ENCODE measurements around the gene MLXIP.
"Not testable (repeated sequence)": the region's sequence is repeated elsewhere in the genome, so short reads cannot be mapped to it uniquely, and the experiment has no call there.

The MLXIP gene

DNA sequence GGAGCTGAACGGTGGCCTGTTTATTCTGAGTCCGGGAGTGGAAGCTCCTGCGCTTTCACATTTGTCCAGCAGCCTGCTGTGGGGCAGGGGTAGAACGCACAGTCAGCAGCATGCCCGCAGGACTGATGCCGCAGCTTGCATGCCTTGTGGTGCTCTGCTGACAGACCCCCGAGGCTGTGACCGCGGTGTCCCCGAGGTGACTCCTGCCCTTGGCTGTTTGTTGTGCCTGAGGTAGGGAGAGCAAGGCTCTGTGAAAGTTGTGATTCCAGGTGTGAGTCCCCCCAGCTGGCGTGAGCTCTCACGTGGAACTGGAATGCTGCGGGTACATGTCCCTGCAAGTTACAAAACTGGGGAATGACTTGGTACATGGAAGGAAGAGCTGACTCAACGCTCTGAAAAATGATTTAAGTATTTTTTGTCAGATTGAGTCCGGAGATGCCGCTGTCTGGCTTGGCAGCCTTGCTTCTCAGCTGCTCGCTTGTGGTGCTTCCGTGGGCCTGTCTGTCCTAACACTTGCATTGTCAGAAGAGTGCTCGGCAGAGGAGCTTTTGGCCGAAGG is 18.1 kb downstream of the MLXIP start:
- DNase-seq: no peak

DNA sequence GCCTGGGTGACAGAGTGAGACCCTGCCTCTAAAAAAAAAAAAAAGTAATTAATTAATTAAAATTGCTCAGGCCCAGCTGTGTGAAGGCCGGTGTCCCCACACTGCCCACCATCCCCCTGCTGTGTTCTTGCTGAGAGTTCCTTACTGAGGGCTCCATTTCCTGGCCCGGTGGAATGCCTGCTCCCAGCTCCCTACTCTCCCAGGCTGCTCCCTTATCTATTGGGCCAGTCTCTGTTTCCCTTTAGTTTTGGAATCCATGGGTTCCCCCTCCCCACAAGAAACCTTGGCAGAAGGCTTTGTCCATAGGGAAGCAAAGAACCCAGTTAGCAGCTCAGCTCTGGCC is 19.0 kb downstream of the MLXIP start:
- no peak for DNase-seq

DNA sequence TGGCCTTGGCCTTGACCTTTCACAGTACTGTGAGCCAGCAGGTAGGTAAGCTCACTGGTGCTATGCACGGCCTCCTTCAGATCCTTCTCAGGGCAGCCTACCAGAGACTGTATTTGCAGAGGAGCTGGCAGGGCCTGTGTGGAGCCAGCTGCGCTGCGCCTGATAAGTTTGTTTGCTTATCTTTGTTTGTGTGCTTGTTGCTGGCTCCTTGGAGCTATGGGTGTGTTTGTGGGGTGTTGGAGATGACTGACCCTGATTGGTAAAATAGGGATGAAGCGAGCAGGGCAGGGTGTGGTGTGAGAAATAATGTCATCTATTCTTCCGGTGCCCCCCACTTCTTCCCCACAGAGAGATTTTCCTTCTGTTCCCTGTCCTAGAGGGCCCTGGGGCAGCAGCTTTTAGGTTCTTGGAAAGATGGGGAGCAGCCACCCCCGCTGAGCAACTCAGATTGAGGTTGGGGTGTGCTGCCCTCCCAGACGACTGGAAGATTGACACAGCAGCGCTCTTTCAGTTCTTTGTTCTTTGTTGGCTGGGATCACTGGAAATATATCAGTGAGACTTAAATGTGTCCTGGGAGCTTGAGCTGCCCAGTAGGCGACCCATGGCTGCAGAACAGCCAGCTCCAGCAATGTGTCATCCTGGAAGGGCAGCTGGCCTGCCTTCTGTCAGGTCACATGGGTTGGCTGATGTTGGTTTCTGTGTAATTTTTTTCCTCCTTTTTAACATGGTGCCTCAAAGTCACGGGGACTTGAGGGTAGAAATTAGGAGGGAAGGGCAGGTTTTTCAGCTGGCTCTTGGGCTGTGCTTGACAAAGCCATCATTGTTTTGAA is 19.6 kb downstream of the MLXIP start:
- DNase-seq: no peak

DNA sequence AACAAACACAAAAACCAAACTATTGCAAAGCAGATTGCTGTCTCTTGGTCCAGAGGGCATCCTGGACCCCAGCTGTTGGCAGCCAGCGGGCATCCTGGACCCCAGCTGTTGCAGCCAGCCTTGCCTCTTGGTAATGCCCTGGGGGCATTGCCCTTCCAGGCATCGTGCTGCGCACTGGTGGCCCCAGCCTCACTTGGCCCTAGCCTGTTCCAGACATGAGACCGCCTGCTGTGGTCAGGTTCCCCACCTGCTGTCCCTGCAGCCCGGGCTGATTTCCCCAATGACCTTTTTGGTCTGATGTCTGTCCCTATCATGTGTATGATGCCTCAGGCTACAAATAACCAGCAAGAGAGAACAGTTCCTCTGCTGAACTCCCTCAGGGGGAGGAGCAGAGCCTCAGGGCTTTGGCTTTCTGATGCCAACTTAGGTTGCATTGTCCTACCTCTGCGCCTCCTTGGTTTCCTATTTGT is 20.8 kb downstream of the MLXIP start:
- DNase-seq: no peak

DNA sequence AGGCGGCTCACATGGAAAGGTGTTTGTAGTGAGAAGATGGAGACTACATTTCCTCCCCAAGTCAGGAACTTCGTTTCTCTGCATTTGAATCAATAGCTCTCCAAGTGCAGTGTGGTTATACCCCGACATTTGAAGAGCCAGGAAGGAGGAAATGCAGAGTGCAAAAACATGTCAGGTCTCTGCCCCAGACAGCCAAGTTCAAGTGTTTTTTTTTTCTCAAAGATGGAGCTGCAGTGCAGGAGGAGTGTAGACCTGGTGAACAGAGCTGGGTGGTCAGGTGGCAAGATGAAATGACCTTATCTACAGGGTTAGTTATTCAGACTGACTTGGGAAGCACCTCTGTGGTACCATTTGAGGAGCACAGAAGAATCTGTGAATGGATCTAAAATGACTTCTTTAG is 21.3 kb downstream of the MLXIP start:
- no peak for DNase-seq

DNA sequence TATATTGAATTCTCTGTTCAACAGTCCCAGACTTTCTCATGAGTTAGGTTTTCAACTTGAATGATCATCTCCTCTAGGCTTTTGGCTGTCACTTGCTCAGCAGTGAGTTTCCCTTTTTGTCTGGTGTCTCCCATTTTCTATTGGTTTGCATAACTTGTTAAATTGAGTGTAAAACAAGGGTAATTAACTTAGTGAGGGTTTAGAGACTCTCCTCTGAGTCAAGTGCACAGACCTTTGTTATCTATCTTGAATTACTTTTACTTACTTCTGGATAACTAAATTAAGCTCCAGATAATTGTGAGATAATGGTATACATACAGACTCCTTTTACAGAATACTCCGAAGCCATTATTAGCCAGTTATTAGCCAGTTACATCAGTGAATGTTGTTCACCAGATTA is 22.0 kb downstream of the MLXIP start:
- DNase-seq: no peak

DNA sequence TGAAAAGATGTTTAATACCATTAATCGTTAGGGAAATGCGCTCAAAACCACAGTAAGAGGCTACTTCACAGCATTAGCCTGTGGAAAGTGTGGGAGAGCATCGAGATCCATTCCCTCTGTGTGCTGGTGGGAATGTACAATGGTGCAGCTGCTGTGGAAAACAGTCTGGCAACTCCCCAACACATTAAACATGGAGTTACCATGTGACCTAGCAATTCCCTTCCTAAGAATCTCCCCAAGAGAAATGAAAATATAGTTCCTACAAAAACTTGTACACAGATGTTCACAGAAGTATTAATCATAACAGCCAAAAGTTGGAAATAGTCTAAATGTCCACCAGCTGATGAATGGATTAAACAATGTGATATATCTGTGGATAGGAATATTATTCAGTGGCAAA is 23.8 kb downstream of the MLXIP start:
- no peak for DNase-seq

DNA sequence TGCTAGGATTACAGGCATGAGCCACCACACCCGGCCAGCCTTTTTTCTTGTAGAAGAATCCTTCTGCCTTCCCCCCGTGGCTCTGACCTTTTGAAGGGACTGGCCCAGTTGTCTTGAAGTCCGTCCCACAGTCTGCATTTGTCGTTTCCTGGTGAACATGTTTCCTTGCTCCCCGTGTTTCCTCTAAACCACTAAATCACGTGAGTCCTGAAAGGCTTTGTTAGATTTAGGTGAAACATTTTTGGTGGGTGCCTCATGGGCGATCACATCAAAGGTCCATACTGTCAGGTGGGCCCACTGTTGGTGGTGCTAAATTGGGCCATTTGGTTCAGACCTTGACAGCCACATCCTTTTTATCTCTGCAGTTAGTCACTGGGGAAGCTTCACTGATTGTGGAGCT is 26.3 kb downstream of the MLXIP start:
- no peak for DNase-seq

DNA sequence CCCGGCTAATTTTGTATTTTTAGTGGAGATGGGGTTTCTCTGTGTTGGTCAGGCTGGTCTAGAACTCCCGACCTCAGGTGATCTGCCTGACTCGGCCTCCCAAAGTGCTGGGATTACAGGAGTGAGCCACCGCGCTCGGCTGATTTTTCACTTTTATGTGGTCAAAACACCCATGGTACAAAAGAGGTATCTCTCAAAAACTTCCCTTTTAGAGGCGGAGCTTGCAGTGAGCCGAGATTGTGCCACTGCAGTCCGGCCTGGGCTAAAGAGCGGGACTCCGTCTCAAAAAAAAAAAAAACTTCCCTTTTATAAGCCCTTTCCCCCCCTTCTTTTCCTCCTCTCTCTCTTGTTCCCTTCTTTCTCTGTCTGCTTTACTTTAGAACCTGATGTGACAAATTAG is 26.9 kb downstream of the MLXIP start:
- DNase-seq: not testable (repeated sequence)

DNA sequence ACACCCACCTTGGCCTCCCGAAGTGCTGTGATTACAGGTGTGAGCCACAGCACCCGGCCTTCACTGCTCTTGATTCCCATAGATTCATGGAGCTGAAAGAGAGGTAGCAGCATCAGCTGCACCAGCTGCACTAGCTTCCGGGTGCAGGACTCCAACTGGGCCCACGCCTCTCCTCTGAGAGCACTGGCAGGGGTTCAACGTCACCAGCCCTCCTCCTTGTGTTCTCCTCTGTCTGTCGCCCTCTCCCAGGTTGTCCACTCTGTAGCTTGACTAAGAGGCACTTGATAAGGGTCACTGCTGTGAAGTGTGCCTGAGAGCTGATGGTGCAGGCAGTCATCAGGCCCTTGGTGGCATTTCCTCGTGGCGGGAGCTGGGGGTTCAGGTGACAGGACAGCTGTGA is 28.3 kb downstream of the MLXIP start:
- no peak for DNase-seq

DNA sequence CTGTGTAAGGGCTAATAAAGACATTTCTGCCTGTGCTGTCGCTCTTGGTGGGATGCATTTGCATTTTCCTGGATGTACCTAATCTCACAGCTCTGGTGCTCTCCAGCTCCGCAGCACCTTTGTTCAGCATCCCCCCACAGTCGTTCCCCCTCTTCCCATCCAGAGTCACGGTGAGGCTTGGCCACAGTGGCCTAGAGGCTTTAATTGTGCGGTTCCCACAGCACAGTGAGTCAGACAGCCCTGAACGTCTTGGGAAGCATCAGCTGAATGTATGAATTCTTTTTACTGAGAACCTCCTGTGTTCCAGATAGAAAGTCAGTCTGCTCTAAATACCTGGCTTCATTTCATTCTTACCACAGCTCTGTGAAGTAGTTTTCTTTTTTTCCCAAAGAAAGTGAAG is 28.7 kb downstream of the MLXIP start:
- DNase-seq: peak; percentile 65

DNA sequence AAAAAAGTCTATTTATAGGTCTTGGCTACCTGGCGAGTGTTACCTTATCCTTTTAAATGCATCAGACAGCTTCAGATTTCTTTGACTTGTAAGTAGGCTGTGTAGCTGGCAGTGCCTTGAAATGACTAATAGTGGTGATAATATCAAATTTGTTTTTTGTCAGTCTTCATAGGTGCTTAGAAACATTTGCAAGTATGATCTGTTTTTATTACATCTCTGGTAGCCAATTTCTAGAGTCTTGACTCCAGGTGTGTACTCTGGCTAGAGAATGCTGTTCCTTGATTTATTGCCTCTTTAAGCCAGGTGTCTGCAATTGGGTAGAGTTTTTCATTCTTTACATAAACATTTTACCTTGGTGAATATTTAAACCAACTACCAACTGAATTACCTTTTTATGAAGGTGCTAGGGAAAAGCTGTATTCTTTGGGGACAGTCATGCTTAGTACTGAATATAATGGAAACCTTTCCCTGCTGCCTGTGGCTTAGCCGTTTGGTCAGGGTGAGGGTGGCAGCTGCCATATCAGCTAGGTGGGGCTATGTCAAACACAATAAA is 32.6 kb downstream of the MLXIP start:
- DNase-seq: no peak

DNA sequence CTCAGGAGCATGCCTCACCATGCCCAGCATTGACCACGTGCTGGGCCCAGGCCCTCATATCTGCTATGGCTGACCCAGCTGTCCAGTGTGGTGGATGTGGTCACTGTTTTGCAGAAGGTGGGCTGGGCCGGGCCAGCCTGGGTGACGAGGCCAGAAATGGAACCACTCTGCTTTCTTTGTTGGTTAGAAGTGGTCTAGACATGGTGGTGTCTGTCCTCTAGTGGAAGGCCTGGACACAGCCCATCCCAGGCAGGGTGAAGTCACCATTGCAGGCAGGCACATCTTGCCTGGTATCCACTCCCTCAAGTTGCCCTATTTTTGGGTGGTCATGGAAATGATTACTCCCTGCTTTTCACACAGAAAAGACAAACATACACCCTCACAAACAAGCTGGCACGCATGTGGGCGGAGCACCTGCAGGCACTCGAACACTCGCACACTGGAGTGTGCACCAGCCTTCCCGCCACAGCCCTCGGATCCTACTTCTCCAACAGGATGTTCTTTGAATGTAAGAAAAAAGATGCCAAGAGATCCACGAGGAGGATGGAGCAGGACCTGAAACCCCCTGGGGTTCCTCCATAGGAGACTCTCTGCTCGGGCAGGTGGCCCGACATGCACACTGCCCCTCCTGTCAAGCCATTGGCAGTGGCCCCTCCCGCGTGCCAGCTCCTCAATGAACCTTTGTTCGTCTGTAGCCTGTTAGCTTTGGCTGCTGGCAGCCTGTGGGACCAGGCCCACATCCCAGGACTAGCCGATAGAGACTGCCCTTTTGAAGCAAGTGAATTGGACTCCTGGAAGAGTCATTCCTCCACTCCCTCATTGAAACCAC is 38.4 kb downstream of the MLXIP start:
- no peak for DNase-seq

DNA sequence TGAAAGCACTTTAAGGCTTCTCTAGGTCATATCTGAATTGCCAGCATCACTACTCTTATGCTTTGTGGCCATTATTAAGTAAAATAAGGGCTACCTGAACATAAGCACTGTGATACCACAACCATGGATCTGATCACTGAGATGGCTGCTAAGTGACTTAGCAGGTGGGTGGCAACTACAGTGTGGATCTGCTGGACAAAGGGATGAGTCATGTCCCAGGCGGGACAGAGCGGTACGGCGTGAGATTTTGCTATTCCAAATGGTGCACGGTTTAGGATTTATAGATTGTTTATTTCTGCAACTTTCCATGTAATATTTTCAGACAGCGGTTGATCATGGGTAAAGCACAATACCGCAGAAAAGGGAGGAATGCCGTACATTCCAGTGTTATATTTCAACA is 39.4 kb downstream of the MLXIP start:
- no peak for DNase-seq

DNA sequence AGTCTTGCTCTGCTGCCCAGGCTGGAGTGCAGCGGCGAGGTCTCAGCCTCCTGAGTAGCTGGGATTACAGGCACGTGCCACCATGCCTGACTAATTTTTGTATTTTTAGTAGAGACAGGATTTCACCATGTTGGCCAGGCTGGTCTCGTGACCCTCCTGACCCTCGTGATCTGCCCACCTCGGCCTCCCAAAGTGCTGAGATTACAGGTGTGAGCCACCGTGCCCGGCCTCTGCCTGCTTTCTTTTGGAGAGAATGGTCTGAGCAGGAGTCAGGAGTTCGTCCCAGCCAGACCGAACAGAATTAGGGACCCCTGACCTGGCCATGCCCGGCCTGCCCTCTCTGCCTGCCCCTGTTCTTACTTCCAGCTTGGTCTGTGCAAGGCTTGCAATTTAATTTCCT is 42.8 kb downstream of the MLXIP start:
- not testable (repeated sequence) for DNase-seq

DNA sequence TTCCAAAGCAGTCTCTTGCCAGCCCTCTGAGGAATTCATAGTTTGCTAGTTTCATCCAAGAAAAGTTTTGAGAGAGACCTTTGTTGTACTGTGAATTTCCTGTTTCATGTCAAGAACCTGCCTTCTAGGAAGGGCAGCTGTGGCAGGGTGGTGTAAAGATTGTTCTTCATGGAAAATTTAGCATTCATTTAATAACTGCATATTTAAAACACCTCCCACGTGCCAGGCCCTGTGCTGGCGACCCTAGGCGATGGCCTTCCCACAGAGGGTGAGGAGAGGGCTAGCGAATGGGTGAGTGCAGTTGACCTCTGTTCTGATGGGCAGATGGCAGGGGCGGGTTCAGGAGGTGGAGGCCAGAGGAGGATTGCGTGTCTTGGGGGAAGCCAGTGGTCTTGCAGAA is 43.2 kb downstream of the MLXIP start:
- no peak for DNase-seq

DNA sequence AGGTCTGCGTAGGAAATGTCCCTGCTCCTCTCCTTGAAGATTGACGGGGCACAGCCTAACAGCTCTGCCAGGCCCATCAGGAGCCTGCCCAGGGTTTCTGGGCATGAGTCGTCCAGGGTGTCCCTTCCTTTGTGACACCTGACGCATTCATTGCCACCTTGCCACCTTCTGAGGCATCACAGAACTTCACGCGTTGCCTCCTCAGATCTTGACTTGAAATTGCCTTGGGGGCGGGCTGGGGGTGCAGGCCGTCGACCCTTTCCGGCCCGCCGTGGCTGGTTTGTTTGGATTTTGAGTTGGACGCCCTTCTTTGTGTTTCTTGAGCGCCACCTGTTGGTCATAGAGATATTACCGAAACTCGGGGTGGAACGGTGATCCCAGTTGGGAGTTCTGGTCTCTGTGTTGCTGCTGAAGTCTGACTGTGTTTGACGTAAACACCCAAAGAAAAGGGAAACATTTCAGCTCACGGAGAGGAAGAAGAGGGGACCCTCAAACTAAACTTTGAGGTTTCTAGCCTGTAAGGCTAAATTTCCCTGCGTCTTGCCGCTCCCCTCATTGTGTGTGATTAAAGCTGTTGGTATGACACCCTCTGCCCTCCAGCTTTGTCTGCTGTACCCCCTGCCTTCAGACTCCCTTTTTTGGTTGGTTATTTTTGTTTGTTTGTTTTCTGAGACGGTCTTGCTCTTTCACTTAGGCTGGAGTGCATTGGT is 44.6 kb downstream of the MLXIP start:
- DNase-seq: peak; percentile 66

DNA sequence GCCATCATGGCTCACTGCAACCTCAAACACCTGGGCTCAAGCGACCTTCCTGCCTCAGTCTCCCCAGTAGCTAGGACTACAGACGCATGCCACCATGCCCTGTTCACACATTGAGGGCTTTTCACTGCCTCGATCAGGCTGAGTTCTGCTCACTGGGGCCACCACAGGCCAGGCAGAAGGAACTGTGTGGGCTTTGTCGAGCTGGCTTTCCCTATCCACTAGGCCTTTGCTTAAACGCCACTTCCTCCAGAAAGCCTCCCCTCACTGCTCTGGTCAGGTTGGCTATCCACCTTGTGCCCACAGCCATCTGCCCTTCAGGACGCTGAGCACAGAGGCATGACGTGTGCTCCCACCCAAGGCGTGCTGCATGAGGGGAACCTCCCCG is 45.2 kb downstream of the MLXIP start:
- no peak for DNase-seq

DNA sequence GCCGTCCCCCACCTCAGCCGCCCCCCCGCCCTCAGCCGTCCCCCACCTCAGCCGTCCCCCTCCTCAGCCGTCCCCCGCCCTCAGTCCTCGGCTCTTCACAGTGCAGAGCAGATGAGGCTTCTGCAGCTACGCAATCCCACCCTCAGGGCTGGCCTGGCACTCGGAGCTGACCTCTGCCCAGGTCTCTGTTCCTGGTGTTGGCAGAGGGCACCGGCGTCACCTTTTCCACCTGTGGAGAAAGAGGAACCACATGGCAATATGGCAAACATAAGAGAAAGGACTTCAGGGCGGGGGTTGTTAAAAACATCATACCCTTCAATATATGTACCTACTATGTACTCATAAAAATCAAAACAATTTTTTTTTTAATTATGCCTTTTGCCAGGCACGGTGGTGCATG is 45.8 kb downstream of the MLXIP start:
- DNase-seq: no peak

DNA sequence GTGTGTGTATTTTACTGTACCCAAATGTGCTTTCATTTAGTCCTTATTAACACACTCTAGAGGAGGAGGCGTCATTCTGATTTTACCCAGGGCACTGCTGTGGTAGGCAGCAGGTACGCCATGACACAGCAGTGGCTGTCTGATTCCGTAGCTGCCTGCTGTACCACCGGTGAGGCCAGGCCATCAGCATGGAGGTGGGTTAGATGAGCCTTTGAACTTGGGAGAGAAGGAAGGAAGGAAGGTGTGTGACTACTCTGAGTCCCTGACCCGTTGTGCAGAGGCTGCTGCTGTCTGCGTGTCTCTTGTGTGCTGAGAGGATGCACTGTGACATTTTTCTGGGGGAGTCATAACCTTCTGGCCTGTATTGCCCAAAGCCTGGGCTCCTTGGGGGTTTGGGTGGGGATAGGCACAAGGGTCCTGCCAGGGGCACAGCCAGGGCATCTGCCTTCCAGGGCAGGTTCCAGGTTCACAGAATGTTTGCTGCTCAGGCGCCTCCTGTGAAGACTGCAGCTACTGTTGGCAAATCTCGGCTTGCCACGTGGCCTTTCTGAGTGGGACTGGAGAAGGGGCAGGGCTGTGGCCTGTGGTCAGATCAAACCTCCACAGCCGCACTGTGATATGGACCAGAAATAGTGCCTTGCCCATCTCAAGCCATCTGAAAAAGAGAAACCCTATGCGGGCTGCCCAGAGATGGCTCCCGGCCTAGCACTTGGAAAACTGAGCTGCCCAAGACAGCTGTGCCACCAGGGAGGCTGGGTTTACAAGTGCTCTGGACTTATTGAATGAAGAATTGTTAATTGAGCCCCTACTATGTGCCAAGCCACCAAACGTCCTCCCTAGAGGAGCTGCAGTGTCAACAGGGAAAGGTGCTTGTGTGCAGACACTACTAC is 47.1 kb downstream of the MLXIP start:
- DNase-seq: no peak

DNA sequence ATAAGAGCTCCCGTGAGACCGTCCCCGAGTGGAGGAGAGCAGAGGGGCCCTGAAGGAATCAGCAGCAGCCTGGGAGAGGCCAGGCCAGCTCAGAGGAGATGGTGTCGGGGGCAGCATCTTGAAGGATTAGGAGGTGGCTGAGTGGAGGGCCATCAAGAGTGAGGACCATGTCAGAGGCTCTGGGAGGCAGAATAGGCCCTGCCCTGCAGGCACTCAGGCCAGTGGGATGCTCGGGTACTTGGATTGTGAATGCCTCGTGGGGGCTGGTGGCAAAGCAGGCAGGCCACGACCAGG is 47.7 kb downstream of the MLXIP start:
- DNase-seq: no peak

All from fibroblast of skin of right quadriceps (primary cell).